Measurements from ENCODE around the gene FOXN3.

GRCh38 chr14:89407856-89408255, 9.2 kb downstream of the FOXN3 start:
- no peak for TF ChIP-seq REST (IDR thresholded peaks at IDR 0.05; ENCODE audit: unreplicated experiment)
- TF ChIP-seq CTCF (conservative IDR thresholded peaks at IDR 0.05; ENCODE audit: low read depth in 2 of 2) = no peak
- no peak for TF ChIP-seq ZNF114 (CRISPR knock-in tag; IDR thresholded peaks at IDR 0.05)
- TF ChIP-seq ZNF331 (CRISPR knock-in tag; IDR thresholded peaks at IDR 0.05; ENCODE audit: low read depth) = no peak
- no peak for TF ChIP-seq POLR2AphosphoS5 (IDR thresholded peaks at IDR 0.05; ENCODE audit: low read depth)
- TF ChIP-seq EZH2 (IDR thresholded peaks at IDR 0.05; ENCODE audit: low read depth, unreplicated experiment) = no peak
- no peak for TF ChIP-seq JUNB (IDR thresholded peaks at IDR 0.05; ENCODE audit: unreplicated experiment)
- TF ChIP-seq EZH2phosphoT487 (IDR thresholded peaks at IDR 0.05; ENCODE audit: unreplicated experiment) = no peak
- TF ChIP-seq ZNF462 (CRISPR knock-in tag; IDR thresholded peaks at IDR 0.05) = no peak

Data from GM23338 (cell line).